Measurements from ENCODE around the gene HSD3B1.

DNA sequence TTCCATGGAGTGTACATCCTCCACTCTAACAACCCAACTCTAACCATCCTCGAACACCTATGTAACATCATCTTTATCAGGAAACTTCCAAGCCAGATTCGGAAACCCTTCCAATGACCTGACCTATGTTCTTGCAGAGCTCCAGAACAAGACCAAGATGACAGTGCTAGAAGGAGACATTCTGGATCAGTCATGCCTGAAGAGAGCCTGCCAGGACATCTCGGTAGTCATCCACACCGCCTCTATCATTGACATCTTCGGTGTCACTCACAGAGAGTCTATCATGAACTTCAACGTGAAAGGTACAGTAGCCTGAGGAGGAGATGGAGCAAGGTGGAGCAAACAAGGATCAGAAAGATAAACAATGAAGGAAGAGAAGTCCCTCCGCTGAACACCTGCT, 36.1 kb upstream of the HSD3B1 start:
- TF ChIP-seq TAF1 (IDR thresholded peaks at IDR 0.05; ENCODE audit: low read depth) (no peak), TEAD4 (IDR thresholded peaks at IDR 0.05) (no peak), CREB1 (IDR thresholded peaks at IDR 0.05; ENCODE audit: low read depth) (no peak), FOXM1 (IDR thresholded peaks at IDR 0.05; ENCODE audit: borderline replicate concordance, low read depth) (no peak), YY1 (IDR thresholded peaks at IDR 0.05; ENCODE audit: low read depth) (no peak)

Measured in Ishikawa (cell line).